Activated naive CD4-positive, alpha-beta T cell treated with anti-CD3 and anti-CD28 coated beads for 36 hours (primary cell): ENCODE data around the gene FAM210A. TPM values are rescaled to one million over a fixed set of nuclear protein-coding genes. Genes with fewer than 3 reads are reported as not detected.

Experiments used
- CTCF ChIA-PET: fragments of 350-600 bp; sonication (Branson Sonifier 250); formaldehyde crosslinking; loops from one replicate; lab custom pipeline; 2021; ENCODE audit warnings: antibody characterized with exemption; lab: Charles Lee
- DNase-seq: peaks from one replicate; pipeline ENCODE4 v3.0.0-alpha.2; 2020
- H3K27ac Mint-ChIP-seq: one replicate; pipeline ENCODE4 v1.8.0; 2021; ENCODE audit warnings: mild to moderate bottlenecking, mixed read lengths
- H3K27me3 Mint-ChIP-seq: one replicate; pipeline ENCODE4 v1.8.0; 2021; ENCODE audit warnings: low read depth, mixed read lengths
- H3K36me3 Mint-ChIP-seq: one replicate; pipeline ENCODE4 v1.8.0; 2021; ENCODE audit warnings: low read depth, mixed read lengths
- H3K4me1 Mint-ChIP-seq: one replicate; pipeline ENCODE4 v1.8.0; 2021; ENCODE audit warnings: low read depth, mixed read lengths
- H3K4me3 Mint-ChIP-seq: one replicate; pipeline ENCODE4 v1.8.0; 2021; ENCODE audit warnings: mild to moderate bottlenecking, moderate library complexity, mixed read lengths
- H3K9me3 Mint-ChIP-seq: one replicate; pipeline ENCODE4 v1.8.0; 2021; ENCODE audit warnings: mixed read lengths
- intact Hi-C: fragments of 100-400 bp; cut with micrococcal nuclease; formaldehyde crosslinking; loops from one replicate; pipeline ENCODE4 v1.15.1; 2023
- total RNA-seq, 2 experiments: library from RNA; stranded (reverse); gene quantifications; one replicate each; pipeline ENCODE4 v1.2.3, GENCODE V29; 2021

FAM210A gene
- total RNA-seq, 2 experiments from 2014 or later, result 18.6 to 20.2 TPM

DNA sequence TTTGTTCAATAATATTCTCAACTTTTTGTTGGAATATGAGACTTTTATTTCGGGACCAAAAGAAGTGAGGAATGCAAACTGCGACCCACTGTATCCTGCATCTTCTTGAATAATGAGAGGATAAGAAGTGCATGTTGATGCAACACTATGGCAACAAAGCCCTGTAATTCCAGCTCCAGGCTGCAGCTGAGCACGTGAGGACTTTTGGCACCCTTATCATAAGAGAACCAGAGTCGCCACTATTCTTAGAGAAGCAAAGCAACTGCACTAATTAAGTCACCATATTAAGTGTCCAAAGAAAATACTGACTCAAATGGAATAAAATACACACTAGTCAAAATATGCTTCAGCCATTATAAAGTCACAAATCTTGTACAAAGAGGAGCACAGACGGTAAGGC, 65.8 kb downstream of the FAM210A start:
- H3K4me1 Mint-ChIP-seq, result no peaks in the 10 kb centered on the region
- peaks cover 3% of the 10 kb centered on the region for H3K36me3 Mint-ChIP-seq
- intact Hi-C loops, result loop anchor here (10.0 kb wide), 1 partner anchor 144 kb away; no protein-coding TSS in a partner anchor
- H3K27ac Mint-ChIP-seq, result no peak overlapping the region
- CTCF ChIA-PET, result interaction anchor here (0.6 to 0.9 kb wide), 3 partner anchors 48 to 250 kb away, joined by 3 to 6 read pairs (median 3); no protein-coding TSS in a partner anchor
- H3K27me3 Mint-ChIP-seq, result no peaks in the 10 kb centered on the region
- no peaks in the 10 kb centered on the region for H3K9me3 Mint-ChIP-seq
- H3K4me3 Mint-ChIP-seq, result no peak overlapping the region
- no peak for DNase-seq

DNA sequence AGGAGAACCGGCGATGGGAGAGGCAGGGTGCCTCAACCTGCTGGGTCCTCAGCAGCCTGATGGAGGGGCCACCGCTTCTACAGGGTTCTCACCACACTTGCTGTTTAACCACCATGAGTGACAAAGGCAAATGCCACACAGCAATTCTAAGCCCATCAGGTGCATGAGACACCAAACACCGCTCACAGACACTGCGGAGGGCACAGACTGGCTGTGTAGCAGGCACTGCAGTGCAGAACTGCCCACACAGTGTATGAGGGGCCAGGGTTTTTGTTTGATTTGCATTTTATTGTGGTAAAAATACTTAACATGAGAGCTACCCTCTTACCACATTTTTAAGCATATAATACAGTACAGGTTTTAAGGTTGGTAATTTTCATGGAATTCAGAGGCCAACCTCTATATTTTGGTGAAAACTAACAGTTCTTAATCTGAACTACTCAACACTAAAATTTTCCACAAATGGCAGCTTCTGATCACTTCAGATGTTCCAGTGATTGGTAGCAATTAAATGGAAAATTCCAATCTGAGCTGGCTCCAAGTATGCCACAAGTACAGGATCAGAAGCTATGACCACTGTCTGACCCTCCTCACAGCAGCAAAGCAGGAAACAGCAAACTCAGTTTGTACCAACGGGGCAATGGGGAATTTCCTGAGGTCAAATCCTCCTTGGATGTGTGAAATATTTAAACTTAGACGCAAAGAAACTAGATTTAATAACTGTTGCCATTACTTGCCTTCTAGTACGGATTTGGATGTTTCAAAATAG, 67.7 kb downstream of the FAM210A start:
- Mint-ChIP-seq H3K4me1 (no peaks in the 10 kb centered on the region), H3K4me3 (no peak overlapping the region), H3K9me3 (no peaks in the 10 kb centered on the region), H3K36me3 (no peaks in the 10 kb centered on the region), H3K27ac (no peak overlapping the region), H3K27me3 (no peaks in the 10 kb centered on the region)
- no peak for DNase-seq
- intact Hi-C loops, result no loop called here
- CTCF ChIA-PET, result no interaction called here

DNA sequence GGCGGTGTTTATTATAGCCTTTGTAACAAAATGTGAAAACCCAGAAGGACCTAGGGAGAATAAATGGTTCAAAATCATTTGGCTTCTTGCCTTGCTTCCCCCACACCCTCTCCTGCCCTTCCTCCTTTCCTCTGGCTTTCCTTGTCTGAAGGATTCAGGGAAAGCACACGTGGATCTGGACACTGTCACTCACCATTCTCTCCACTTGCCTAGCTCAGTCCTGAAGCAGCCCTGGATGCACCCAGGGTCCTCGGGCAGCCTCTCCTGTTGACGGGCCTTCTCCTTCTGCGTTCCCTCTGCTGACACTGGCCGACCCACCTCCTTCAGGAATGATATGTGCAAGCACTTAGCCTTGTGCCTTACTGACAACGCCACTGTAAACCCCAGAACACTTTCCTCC, 68.4 kb downstream of the FAM210A start:
- Mint-ChIP-seq H3K36me3 (no peaks in the 10 kb centered on the region), H3K27me3 (no peaks in the 10 kb centered on the region), H3K4me3 (no peak overlapping the region), H3K4me1 (no peaks in the 10 kb centered on the region), H3K9me3 (no peaks in the 10 kb centered on the region), H3K27ac (no peak overlapping the region)
- CTCF ChIA-PET, result interaction anchor here (0.6 kb wide), 1 partner anchor 308 kb away, joined by 3 read pairs; no protein-coding TSS in a partner anchor
- no peak for DNase-seq
- intact Hi-C loops, result no loop called here

DNA sequence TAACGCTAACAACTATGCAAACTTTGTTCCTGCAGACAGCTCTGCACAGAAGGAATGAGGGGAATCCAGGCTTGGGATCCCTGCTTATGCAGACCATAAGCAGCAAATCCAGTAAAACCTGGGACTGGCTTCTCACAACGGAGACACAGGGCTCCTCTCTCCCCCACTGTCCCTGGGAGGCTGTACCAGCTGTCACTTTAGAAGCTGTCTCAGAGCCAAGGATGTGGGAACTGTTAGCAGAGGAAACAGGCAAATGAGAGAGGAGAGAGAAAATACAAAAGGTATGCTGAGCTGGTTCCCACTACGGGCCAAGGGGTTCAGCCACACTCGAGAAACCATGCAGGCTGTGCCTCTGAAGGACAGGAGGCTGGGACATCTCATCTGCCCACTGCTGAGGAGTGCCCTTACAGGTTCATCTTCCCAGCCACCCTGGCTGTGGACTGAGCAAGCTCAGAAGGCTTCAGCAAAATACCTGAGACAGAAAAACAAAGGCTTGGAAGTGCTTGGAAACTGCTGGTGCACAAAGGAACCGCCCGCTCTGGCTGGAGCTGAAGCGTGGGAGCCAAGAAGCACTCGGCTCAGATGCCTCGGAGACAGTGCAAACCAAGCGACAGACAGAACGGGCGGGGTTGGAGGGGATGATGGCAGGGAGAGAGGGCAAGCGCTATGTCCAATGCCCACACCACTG, 72.5 kb downstream of the FAM210A start:
- Mint-ChIP-seq H3K27me3 (no peaks in the 10 kb centered on the region), H3K9me3 (no peaks in the 10 kb centered on the region), H3K36me3 (no peaks in the 10 kb centered on the region), H3K4me1 (no peaks in the 10 kb centered on the region), H3K4me3 (no peak overlapping the region), H3K27ac (no peak overlapping the region)
- intact Hi-C loops, result no loop called here
- DNase-seq, result no peak
- CTCF ChIA-PET, result no interaction called here

DNA sequence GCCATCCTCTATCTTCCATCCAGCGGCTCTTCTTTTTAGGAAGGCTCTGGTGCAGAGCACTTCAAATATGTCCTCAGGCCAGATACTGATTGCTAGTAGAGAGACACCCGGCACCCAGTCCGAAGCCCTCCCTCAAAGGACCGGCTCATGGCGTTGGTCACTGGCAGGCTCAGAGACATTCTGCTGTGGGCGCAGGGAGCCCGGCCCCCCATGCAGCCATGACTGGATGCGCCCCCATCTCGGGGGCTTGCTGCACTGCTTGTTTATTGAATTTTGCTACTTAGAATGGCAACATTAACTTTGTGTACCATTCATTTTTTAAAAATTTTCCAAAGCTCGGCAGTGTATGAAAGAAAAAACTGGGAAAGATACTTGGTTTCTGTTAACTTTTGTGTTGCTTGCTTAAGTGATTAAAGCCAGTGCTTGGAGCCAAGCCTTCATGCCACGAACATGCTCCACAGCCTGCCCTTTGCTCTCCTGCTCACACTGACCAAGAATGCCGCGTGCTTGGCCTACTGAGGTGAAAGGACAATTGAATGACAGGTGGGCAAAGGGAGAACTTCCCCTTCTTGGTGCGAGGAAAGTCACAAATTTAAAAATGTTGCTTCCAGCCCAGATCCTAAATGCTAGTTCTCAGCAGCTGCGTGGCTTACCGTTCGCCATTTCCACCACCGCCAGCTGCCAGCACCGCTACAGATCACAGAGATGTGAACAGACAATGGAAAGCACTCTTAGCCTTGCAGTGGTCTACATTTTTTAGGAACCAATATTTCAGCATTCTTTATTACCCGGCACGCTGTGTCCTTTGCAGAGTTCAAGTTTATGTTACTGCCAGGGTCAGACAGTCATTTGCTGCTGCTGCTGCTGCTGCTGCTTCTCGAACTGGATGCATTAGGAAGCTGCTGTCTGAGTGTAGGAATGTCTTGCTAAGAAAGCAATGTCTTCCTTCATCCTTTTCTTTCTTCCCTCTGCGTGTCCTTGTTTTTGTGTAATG, 76.7 kb downstream of the FAM210A start:
- H3K4me3 Mint-ChIP-seq, result no peak overlapping the region
- H3K27me3 Mint-ChIP-seq, result no peaks in the 10 kb centered on the region
- DNase-seq, result no peak
- intact Hi-C loops, result no loop called here
- H3K4me1 Mint-ChIP-seq, result no peaks in the 10 kb centered on the region
- CTCF ChIA-PET, result no interaction called here
- no peaks in the 10 kb centered on the region for H3K9me3 Mint-ChIP-seq
- H3K27ac Mint-ChIP-seq, result no peak overlapping the region
- peaks cover 5% of the 10 kb centered on the region for H3K36me3 Mint-ChIP-seq

DNA sequence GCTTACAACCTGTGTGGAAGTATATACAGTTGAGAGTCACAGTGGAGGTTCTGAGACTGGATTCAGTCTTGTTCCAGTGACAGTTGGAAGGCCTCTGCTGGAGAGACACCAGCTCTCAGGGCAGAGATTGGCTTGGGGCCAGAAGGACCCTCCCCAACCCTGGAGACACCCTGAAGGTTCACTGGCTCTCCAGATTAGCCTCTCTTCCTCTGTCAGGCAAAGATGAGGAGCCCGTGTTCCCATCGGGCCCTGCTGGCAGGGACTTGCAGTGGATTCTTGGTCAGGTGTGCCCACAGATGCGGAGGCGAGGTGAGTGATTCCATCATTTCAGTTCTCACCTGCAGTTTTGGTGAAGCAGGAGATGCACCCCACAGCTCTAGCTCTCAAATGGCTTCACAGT, 78.6 kb downstream of the FAM210A start:
- DNase-seq, result no peak
- Mint-ChIP-seq H3K9me3 (no peaks in the 10 kb centered on the region), H3K4me3 (no peak overlapping the region), H3K27me3 (no peaks in the 10 kb centered on the region), H3K4me1 (no peaks in the 10 kb centered on the region), H3K36me3 (peaks cover 7% of the 10 kb centered on the region), H3K27ac (no peak overlapping the region)
- CTCF ChIA-PET, result interaction anchor here (0.7 kb wide), 1 partner anchor 1319 kb away, joined by 3 read pairs; no protein-coding TSS in a partner anchor
- intact Hi-C loops, result no loop called here

DNA sequence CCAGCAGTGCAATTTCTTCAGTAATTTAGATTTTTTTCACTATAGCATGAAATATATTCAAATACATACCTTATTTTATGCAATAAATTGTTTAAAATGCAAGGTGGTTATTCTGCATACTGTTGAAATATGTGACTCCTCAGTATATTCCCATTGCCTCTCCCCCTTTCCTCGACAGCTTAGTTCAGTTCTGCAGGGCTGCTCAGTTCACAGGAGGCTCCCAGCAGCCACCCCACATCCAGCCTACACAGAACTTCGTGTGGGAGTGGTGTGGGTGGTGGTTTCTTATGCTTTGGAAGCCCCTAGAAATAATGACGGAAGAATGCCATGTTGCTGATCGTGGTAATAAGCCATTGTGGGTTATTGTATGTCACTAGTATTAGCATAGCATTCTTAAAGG, 79.7 kb downstream of the FAM210A start:
- Mint-ChIP-seq H3K27ac (no peak overlapping the region), H3K9me3 (no peaks in the 10 kb centered on the region), H3K27me3 (no peaks in the 10 kb centered on the region), H3K4me3 (no peak overlapping the region), H3K36me3 (peaks cover 7% of the 10 kb centered on the region), H3K4me1 (no peaks in the 10 kb centered on the region)
- CTCF ChIA-PET, result no interaction called here
- intact Hi-C loops, result no loop called here
- DNase-seq, result no peak

DNA sequence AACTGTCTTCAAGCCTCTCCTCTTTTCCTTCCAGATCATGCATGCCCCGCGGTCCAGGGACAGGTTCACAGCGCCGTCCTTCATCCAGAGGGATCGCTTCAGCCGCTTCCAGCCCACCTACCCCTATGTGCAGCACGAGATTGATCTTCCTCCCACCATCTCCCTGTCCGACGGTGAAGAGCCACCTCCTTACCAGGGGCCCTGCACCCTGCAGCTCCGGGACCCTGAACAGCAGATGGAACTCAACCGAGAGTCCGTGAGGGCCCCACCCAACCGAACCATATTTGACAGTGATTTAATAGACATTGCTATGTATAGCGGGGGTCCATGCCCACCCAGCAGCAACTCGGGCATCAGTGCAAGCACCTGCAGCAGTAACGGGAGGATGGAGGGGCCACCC, 81.3 kb downstream of the FAM210A start:
- DNase-seq, result no peak
- CTCF ChIA-PET, result no interaction called here
- Mint-ChIP-seq H3K27ac (no peak overlapping the region), H3K9me3 (peaks cover 2% of the 10 kb centered on the region), H3K4me1 (no peaks in the 10 kb centered on the region), H3K4me3 (no peak overlapping the region), H3K36me3 (peaks cover 11% of the 10 kb centered on the region), H3K27me3 (no peaks in the 10 kb centered on the region)
- intact Hi-C loops, result no loop called here

DNA sequence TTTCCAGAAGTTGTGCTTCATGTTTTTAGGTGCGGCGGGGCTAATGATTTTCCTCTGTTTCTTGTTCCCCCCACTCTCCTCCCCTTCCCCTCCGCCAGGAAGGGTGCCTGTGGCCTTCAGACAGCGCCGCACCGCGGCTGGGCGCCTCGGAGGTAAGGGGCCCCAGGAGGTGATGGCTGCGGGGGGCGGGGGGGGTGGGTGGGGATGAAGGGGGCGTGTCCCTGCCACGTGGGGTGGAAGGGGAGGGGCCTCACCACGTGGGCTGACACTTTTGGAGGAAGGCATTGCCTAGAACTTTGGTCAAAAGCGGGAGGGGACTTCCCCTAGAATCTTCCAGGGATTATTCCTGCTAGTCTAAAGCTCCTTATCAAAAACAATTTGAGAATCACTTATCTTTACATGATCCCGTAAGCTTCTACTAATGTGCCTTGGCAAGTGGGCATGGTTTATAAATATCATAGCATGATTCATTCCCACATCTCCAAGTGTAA, 83.1 kb downstream of the FAM210A start:
- Mint-ChIP-seq H3K36me3 (peaks cover 11% of the 10 kb centered on the region), H3K4me1 (no peaks in the 10 kb centered on the region), H3K27ac (no peak overlapping the region), H3K27me3 (no peaks in the 10 kb centered on the region), H3K4me3 (no peak overlapping the region), H3K9me3 (peaks cover 2% of the 10 kb centered on the region)
- no peak for DNase-seq
- CTCF ChIA-PET, result no interaction called here
- intact Hi-C loops, result no loop called here

DNA sequence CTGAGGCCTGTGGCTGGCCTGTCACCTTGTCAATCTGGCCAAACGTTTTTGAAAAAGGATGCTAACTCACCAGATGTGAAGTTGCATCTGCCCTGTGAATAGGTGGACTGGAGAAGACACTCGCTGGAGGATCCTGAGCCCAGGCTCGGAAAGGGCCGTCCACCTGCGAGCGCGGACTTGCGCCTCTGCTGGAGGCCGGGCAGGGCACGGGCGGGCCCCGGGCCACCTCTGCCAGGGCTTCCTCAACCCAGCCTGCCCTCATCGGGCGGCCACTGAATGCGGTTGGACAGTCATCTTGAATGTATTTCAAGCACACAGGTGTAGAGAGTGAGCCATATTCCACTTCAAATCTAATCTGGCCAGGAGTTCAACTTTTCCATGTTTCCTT, 83.9 kb downstream of the FAM210A start:
- H3K27me3 Mint-ChIP-seq, result no peaks in the 10 kb centered on the region
- CTCF ChIA-PET, result no interaction called here
- no peaks in the 10 kb centered on the region for H3K4me1 Mint-ChIP-seq
- no peak overlapping the region for H3K4me3 Mint-ChIP-seq
- no peak for DNase-seq
- peaks cover 11% of the 10 kb centered on the region for H3K36me3 Mint-ChIP-seq
- H3K9me3 Mint-ChIP-seq, result peaks cover 2% of the 10 kb centered on the region
- intact Hi-C loops, result no loop called here
- H3K27ac Mint-ChIP-seq, result no peak overlapping the region

DNA sequence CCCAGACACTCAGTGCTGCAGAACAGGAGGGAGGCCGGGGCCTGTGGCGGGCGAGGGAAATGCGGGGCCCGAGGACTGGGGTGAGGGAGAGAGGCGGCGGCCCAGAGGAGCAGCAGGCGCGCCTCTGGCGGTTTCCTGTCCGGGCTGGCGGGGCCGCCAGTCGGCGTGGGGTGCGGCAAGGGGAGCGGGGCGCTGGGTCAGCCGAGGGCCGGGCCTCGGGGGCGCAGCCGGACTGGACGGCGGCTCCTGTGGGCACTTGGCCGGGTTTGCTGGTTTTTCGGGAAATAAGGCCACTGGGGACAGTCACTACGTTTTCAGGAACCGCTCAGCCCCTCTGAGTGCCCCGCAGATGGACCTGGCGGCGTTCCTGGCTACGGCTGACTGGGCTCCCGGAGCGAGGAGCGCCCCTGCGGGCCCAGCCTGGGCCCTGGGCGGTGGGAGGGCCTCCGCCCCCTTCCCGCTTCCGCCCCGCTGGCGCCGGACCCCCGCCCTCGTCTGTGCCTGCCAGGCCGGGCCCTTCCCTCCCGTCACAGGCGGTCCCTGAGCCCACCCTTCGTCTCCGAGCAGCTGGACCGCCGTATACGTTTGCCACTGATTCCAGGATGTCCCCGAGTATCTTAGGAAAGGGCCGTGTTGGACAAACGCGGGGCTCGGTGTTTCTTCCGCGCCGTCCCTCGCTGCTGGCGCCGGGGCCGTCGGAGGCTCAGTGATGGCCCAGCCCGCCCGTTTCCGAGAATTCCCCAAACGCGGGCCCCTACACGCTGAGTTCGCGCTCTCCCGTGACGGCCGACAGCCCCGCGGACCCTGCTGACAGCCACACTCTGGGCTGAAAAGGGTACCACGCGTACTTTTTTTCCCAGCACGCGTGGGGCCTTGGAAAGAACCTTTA, 84.6 kb downstream of the FAM210A start:
- Mint-ChIP-seq H3K27ac (no peak overlapping the region), H3K4me3 (no peak overlapping the region), H3K9me3 (peaks cover 2% of the 10 kb centered on the region), H3K36me3 (peaks cover 11% of the 10 kb centered on the region), H3K4me1 (no peaks in the 10 kb centered on the region), H3K27me3 (no peaks in the 10 kb centered on the region)
- DNase-seq, result no peak
- CTCF ChIA-PET, result no interaction called here
- intact Hi-C loops, result no loop called here
